NK-92 (cell line): ENCODE results near the gene PPP1R12C.
"Not testable (repeated sequence)": the region's sequence is repeated elsewhere in the genome, so short reads cannot be mapped to it uniquely, and the experiment has no call there.

Source experiments
- DNase-seq: peaks from one replicate; lab custom pipeline; 2025; ENCODE audit not compliant: unreplicated experiment; lab: John Stamatoyannopoulos, UW

PPP1R12C gene

GRCh38 chr19:55076321-55076720 is 41.1 kb downstream of the PPP1R12C start:
- DNase-seq = no peak

GRCh38 chr19:55075371-55075998 is 42.0 kb downstream of the PPP1R12C start, which contains the start of gene EPS8L1:
Gene EPS8L1 (plus strand): TSS chr19:55075869. CDS start chr19:55076445, 576 bp downstream.
- no peak for DNase-seq

GRCh38 chr19:55071913-55072312 is 45.5 kb downstream of the PPP1R12C start:
- DNase-seq = no peak

- DNase-seq = no peak
Observed at GRCh38 chr19:55071129-55071502, 46.3 kb downstream of the PPP1R12C start.

GRCh38 chr19:55070466-55071128 is 46.8 kb downstream of the PPP1R12C start:
- DNase-seq = no peak

GRCh38 chr19:55069865-55070197 is 47.6 kb downstream of the PPP1R12C start:
- DNase-seq = no peak

GRCh38 chr19:55068950-55069864 is 48.2 kb downstream of the PPP1R12C start:
- no peak for DNase-seq

- DNase-seq = no peak
Observed at GRCh38 chr19:55067869-55068268, 49.6 kb downstream of the PPP1R12C start.

- no peak for DNase-seq
Observed at GRCh38 chr19:55066107-55066709, 51.2 kb downstream of the PPP1R12C start.

- not testable (repeated sequence) for DNase-seq
Observed at GRCh38 chr19:55065516-55065915, 51.9 kb downstream of the PPP1R12C start.

GRCh38 chr19:55063492-55063843 is 54.0 kb downstream of the PPP1R12C start:
- no peak for DNase-seq

GRCh38 chr19:55062735-55063491 is 54.5 kb downstream of the PPP1R12C start, which contains the start of gene RDH13:
Gene RDH13 (minus strand): TSS chr19:55063148. CDS start chr19:55063032, 116 bp downstream.
- DNase-seq = peak; percentile 77

- not testable (repeated sequence) for DNase-seq
Observed at GRCh38 chr19:55060287-55060686, 57.1 kb downstream of the PPP1R12C start.

GRCh38 chr19:55058781-55059610 is 58.4 kb downstream of the PPP1R12C start:
- no peak for DNase-seq

- no peak for DNase-seq
Observed at GRCh38 chr19:55056827-55057226, 60.6 kb downstream of the PPP1R12C start.

GRCh38 chr19:55053735-55054134 is 63.7 kb downstream of the PPP1R12C start:
- DNase-seq = no peak

- DNase-seq = no peak
Observed at GRCh38 chr19:55050749-55051532, 66.5 kb downstream of the PPP1R12C start.

GRCh38 chr19:55048446-55048845 is 69.0 kb downstream of the PPP1R12C start:
- no peak for DNase-seq

GRCh38 chr19:55047951-55048350 is 69.5 kb downstream of the PPP1R12C start:
- no peak for DNase-seq
